ENCODE measurements around the gene STIM1.
"Not testable (repeated sequence)": the region's sequence is repeated elsewhere in the genome, so short reads cannot be mapped to it uniquely, and the experiment has no call there.

The STIM1 gene

DNA sequence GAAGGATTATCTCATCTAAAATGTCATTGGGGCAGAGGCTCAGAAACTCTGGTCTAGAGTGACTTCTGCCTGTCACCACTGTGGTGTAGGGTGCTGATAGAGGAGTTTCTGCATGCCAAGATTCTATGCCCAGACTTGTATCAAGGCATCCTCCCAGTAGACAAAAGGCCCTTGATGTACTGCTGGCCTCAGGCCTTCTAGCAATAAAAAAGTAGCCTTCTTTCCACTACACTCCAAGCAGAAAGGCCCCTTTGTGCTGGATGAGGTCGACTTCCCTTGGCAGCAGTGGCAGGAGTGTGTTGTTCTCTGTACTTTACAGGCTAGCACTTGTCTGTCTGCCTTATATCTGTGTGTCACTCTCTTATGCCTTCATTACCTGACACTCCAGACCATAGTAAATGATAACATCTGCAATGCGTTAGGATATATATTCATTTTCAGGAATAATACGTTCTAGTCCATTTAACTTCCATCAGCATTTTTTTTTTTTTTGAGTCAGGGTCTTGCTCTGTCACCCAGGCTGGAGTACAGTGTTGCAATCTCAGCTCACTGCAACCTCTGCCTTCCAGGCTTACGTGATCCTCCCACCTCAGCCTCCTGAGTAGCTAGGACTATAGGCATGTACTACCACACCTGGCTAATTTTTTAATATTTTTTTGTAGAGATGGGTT lies 189.6 kb downstream of the STIM1 start:
- no peak overlapping the region for H3K27ac ChIP-seq
- no peak for DNase-seq (ENCODE audit: low read depth, low spot score)
- TF ChIP-seq FOXP2 (optimal IDR thresholded peaks at IDR 0.05; ENCODE audit: control extremely low read depth, extremely low read length, insufficient read depth) (no peak), POLR2AphosphoS5 (IDR thresholded peaks at IDR 0.05; ENCODE audit: borderline replicate concordance, low read depth, low read length) (no peak), EZH2 (IDR thresholded peaks at IDR 0.05) (no peak)
- H3K9me3 ChIP-seq (ENCODE audit: low read depth, low read length): no peaks in the 10 kb centered on the region
- H3K4me3 ChIP-seq: no peak overlapping the region
- no peaks in the 10 kb centered on the region for H3K36me3 ChIP-seq (ENCODE audit: insufficient read depth, low read length)
- no peak overlapping the region for H3K9ac ChIP-seq (ENCODE audit: insufficient read length)

DNA sequence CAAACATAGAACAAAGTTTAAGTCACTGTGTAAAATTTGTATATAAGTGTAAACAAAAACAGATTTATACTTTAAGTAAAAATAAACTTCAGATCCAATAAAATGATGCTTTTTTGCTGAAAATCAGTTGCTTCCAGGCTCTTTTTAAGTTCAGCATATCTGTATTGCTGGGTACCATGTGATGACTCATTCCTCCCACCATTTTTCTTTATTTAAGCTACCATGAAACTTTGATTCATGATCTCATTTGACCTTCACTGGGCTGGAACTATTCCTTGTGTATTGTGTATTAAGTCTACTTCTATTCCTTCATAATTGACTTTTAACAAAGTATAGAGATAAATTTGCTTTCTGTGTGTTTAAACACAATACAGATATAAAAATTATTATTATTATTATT lies 192.9 kb downstream of the STIM1 start:
- Histone ChIP-seq H3K36me3 (ENCODE audit: insufficient read depth, low read length) (no peaks in the 10 kb centered on the region), H3K9me3 (ENCODE audit: low read depth, low read length) (no peaks in the 10 kb centered on the region), H3K4me3 (no peak overlapping the region), H3K9ac (ENCODE audit: insufficient read length) (no peak overlapping the region), H3K27ac (no peak overlapping the region)
- no peak for DNase-seq (ENCODE audit: low read depth, low spot score)
- TF ChIP-seq POLR2AphosphoS5 (IDR thresholded peaks at IDR 0.05; ENCODE audit: borderline replicate concordance, low read depth, low read length) (no peak), FOXP2 (optimal IDR thresholded peaks at IDR 0.05; ENCODE audit: control extremely low read depth, extremely low read length, insufficient read depth) (no peak), EZH2 (IDR thresholded peaks at IDR 0.05) (no peak)

DNA sequence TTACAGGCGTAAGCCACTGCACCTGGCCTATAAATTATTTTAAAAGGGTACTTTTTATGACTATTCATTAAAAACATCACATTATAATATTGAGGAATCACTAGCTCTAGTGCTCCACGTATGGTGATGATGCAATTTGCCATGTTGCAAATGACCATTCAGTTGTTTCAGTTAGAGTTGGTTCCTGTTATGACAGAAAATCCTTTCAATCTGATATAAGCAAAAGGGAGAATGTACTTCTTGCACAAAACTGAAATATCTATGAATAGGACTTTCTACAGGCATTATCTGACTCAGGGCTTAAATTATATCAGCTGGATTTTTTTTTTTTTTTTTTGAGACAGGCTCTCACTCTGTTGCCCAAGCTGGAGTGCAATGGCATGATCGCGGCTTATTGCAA lies 193.5 kb downstream of the STIM1 start:
- no peak overlapping the region for H3K9ac ChIP-seq (ENCODE audit: insufficient read length)
- TF ChIP-seq FOXP2 (optimal IDR thresholded peaks at IDR 0.05; ENCODE audit: control extremely low read depth, extremely low read length, insufficient read depth) (no peak), EZH2 (IDR thresholded peaks at IDR 0.05) (no peak), POLR2AphosphoS5 (IDR thresholded peaks at IDR 0.05; ENCODE audit: borderline replicate concordance, low read depth, low read length) (no peak)
- H3K27ac ChIP-seq: no peak overlapping the region
- H3K9me3 ChIP-seq (ENCODE audit: low read depth, low read length): no peaks in the 10 kb centered on the region
- no peaks in the 10 kb centered on the region for H3K36me3 ChIP-seq (ENCODE audit: insufficient read depth, low read length)
- DNase-seq (ENCODE audit: low read depth, low spot score): no peak
- no peak overlapping the region for H3K4me3 ChIP-seq

DNA sequence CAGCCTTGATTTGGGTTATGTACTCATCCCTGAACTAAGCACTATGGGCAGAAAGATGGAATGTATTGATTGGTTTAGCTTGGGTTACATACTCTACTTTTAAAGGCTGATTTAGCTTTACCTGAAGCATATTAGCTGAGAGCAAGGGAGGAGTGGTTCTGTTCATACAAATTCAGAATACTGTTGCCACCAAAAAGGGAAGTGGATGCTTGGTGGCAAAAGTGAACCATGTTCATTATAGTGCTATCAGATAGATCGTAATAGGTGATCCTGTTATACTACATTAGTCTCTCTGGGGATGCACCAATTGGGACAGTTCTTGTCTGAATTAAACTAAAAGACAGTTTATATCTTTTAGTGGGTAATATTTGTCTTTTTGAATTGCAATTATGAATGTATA lies 194.7 kb downstream of the STIM1 start:
- no peak for DNase-seq (ENCODE audit: low read depth, low spot score)
- H3K9me3 ChIP-seq (ENCODE audit: low read depth, low read length): no peaks in the 10 kb centered on the region
- TF ChIP-seq FOXP2 (optimal IDR thresholded peaks at IDR 0.05; ENCODE audit: control extremely low read depth, extremely low read length, insufficient read depth) (no peak), EZH2 (IDR thresholded peaks at IDR 0.05) (no peak), POLR2AphosphoS5 (IDR thresholded peaks at IDR 0.05; ENCODE audit: borderline replicate concordance, low read depth, low read length) (no peak)
- no peak overlapping the region for H3K4me3 ChIP-seq
- no peak overlapping the region for H3K27ac ChIP-seq
- no peak overlapping the region for H3K9ac ChIP-seq (ENCODE audit: insufficient read length)
- H3K36me3 ChIP-seq (ENCODE audit: insufficient read depth, low read length): no peaks in the 10 kb centered on the region

DNA sequence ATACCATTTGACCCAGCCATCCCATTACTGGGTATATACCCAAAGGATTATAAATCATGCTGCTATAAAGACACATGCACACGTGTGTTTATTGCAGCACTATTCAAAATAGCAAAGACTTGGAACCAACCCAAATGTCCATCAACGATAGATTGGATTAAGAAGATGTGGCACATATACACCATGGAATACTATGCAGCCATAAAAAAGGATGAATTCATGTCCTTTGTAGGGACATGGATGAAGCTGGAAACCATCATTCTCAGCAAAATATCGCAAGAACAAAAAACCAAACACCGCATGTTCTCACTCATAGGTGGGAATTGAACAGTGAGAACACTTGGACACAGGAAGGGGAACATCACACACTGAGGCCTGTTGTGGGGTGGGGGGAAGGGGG lies 197.7 kb downstream of the STIM1 start:
- not testable (repeated sequence) for H3K4me3 ChIP-seq; H3K9me3 ChIP-seq (ENCODE audit: low read depth, low read length); H3K27ac ChIP-seq; H3K36me3 ChIP-seq (ENCODE audit: insufficient read depth, low read length); DNase-seq (ENCODE audit: low read depth, low spot score); H3K9ac ChIP-seq (ENCODE audit: insufficient read length)

DNA sequence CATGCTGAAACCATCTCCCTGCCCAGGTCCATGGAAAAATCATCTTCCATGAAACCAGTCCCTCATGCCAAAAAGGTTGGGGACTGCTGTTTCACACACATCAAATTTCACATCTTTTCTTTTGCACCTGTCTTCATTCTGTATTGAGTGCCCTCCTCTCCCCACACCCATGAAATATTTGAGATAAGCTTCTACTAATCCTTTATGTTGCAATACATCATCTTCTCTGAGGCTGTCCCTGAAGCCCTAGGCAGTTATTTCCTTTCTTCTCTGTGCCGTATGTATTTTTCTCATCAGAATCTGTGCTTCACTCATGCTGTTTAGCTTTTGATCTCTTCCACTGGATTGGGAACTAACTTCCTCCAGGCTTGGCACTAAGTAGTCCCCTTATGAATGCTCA lies 199.2 kb downstream of the STIM1 start:
- no peak overlapping the region for H3K27ac ChIP-seq
- TF ChIP-seq POLR2AphosphoS5 (IDR thresholded peaks at IDR 0.05; ENCODE audit: borderline replicate concordance, low read depth, low read length) (no peak), FOXP2 (optimal IDR thresholded peaks at IDR 0.05; ENCODE audit: control extremely low read depth, extremely low read length, insufficient read depth) (no peak), EZH2 (IDR thresholded peaks at IDR 0.05) (no peak)
- no peaks in the 10 kb centered on the region for H3K9me3 ChIP-seq (ENCODE audit: low read depth, low read length)
- no peak overlapping the region for H3K9ac ChIP-seq (ENCODE audit: insufficient read length)
- no peaks in the 10 kb centered on the region for H3K36me3 ChIP-seq (ENCODE audit: insufficient read depth, low read length)
- no peak overlapping the region for H3K4me3 ChIP-seq
- no peak for DNase-seq (ENCODE audit: low read depth, low spot score)

DNA sequence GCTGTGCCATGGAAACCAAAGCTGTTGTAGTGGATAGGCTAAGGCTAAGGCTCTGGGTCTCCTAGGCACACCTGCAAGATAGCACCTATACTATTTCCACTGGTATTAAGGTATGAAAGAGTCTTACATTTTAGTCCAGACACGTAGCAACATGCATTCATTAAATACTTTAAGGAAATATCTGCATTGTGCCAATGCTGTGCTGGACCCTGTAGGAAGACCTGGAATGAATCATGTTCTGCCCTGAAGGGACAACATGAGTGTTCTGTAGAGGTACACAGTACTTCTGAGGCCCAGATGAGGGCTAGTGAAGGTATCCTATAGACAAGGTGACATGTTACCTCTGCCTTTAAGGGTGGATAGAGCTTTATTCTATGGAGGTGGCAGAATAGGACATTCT lies 204.0 kb downstream of the STIM1 start:
- Histone ChIP-seq H3K4me3 (no peak overlapping the region), H3K9me3 (ENCODE audit: low read depth, low read length) (no peaks in the 10 kb centered on the region), H3K36me3 (ENCODE audit: insufficient read depth, low read length) (no peaks in the 10 kb centered on the region), H3K27ac (no peak overlapping the region), H3K9ac (ENCODE audit: insufficient read length) (no peak overlapping the region)
- no peak for TF ChIP-seq FOXP2 (optimal IDR thresholded peaks at IDR 0.05; ENCODE audit: control extremely low read depth, extremely low read length, insufficient read depth)
- no peak for TF ChIP-seq EZH2 (IDR thresholded peaks at IDR 0.05)
- TF ChIP-seq POLR2AphosphoS5 (IDR thresholded peaks at IDR 0.05; ENCODE audit: borderline replicate concordance, low read depth, low read length): no peak
- DNase-seq (ENCODE audit: low read depth, low spot score): no peak

DNA sequence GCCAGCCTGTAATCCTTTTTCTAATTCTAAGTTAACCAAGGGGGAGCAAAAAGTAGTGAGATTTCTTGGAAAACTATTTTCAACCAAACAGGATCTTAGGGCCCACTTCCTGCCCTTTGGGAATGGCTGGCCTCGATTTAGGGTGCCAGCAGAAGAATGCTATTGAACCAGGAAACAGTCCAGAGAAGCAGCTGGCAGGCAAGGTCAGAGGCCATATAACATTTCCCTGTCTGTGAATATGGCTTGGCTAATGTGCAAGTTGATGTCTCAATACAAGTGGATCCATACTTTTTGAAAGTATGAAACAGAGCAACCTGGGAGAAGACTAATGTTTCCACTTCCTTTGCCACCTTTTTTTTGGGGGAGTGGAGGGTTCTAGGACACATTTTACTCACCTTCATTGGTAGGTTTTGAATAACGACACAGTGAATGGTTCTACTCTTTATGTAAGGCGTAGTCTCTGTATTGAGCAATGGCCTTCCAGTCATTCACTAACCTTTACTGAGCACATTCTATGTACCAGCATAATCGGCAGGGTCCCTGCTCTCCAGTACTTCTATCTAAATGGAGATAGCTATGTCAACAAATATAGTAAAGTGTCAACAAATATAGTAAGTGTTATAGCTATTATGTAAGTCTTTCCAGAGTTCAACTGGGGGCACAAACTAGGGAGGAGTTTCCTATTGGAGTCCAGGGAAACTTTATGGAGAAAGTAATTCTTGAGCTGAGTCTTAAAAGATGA lies 204.9 kb downstream of the STIM1 start:
- no peak for DNase-seq (ENCODE audit: low read depth, low spot score)
- Histone ChIP-seq H3K4me3 (no peak overlapping the region), H3K27ac (no peak overlapping the region), H3K9me3 (ENCODE audit: low read depth, low read length) (no peaks in the 10 kb centered on the region), H3K9ac (ENCODE audit: insufficient read length) (no peak overlapping the region), H3K36me3 (ENCODE audit: insufficient read depth, low read length) (no peaks in the 10 kb centered on the region)
- TF ChIP-seq POLR2AphosphoS5 (IDR thresholded peaks at IDR 0.05; ENCODE audit: borderline replicate concordance, low read depth, low read length): no peak
- no peak for TF ChIP-seq EZH2 (IDR thresholded peaks at IDR 0.05)
- no peak for TF ChIP-seq FOXP2 (optimal IDR thresholded peaks at IDR 0.05; ENCODE audit: control extremely low read depth, extremely low read length, insufficient read depth)

DNA sequence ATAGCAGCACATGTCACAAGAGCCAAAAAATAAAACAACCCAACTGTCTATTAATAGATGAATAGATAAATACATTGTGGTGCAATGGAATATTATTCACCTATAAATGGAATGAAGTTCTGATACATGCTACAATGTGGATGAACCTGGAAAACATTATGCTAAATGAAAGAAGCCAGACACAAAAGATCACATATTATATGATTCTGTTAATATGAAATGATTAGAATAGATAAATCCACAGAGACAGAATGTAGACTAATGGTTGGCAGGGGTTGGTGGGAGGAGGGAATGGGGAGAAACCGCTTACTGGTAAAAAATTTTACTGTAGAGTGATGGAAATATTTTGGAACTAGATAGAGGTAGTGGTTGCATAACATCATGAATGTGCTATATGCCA lies 206.2 kb downstream of the STIM1 start:
- Histone ChIP-seq H3K9me3 (ENCODE audit: low read depth, low read length) (no peaks in the 10 kb centered on the region), H3K27ac (no peak overlapping the region), H3K36me3 (ENCODE audit: insufficient read depth, low read length) (no peaks in the 10 kb centered on the region)

More for the DNA sequence above, 206.2 kb downstream of the STIM1 start:
- H3K4me3 ChIP-seq: no peak overlapping the region
- no peak for DNase-seq (ENCODE audit: low read depth, low spot score)
- TF ChIP-seq FOXP2 (optimal IDR thresholded peaks at IDR 0.05; ENCODE audit: control extremely low read depth, extremely low read length, insufficient read depth) (no peak), POLR2AphosphoS5 (IDR thresholded peaks at IDR 0.05; ENCODE audit: borderline replicate concordance, low read depth, low read length) (no peak), EZH2 (IDR thresholded peaks at IDR 0.05) (no peak)
- H3K9ac ChIP-seq (ENCODE audit: insufficient read length): no peak overlapping the region
